ENCODE data around the gene SVIL.
A peak's percentile ranks its signal among the peaks of the same experiment; 100 is the strongest.
"Not testable (repeated sequence)": the region's sequence is repeated elsewhere in the genome, so short reads cannot be mapped to it uniquely, and the experiment has no call there.

The SVIL gene

GRCh38 chr10:29470843-29471543 is 163.8 kb downstream of the SVIL start:
- Mint-ChIP-seq H3K4me3 (no peak overlapping the region), H3K36me3 (ENCODE audit: insufficient read depth) (peaks cover 30% of the 10 kb centered on the region), H3K27me3 (no peaks in the 10 kb centered on the region), H3K9me3 (no peaks in the 10 kb centered on the region), H3K4me1 (ENCODE audit: low read depth in 2 of 2) (peaks cover 0 to 4% of the 10 kb centered on the region in 2 donors), H3K27ac (peak overlapping the region in 1 of 2 donors; percentile 15)
- ATAC-seq (replicated peaks) = no peak
- DNase-seq = no peak

- Mint-ChIP-seq H3K4me1 (ENCODE audit: low read depth in 2 of 2) (peaks cover 0 to 3% of the 10 kb centered on the region in 2 donors), H3K36me3 (ENCODE audit: insufficient read depth) (peaks cover 34% of the 10 kb centered on the region), H3K27me3 (no peaks in the 10 kb centered on the region), H3K9me3 (no peaks in the 10 kb centered on the region), H3K27ac (peak overlapping the region in 1 of 2 donors; percentile 15), H3K4me3 (no peak overlapping the region)
- DNase-seq = no peak
- ATAC-seq (replicated peaks) = no peak
Observed at GRCh38 chr10:29470355-29470705, 164.4 kb downstream of the SVIL start.

GRCh38 chr10:29469481-29470354 is 165.1 kb downstream of the SVIL start:
- H3K27me3 Mint-ChIP-seq = no peaks in the 10 kb centered on the region
- ATAC-seq (replicated peaks) = no peak
- no peak overlapping the region for H3K4me3 Mint-ChIP-seq
- peak overlapping the region; percentile 22 to 59 for H3K27ac Mint-ChIP-seq
- H3K9me3 Mint-ChIP-seq = no peaks in the 10 kb centered on the region
- peaks cover 0 to 2% of the 10 kb centered on the region in 2 donors for H3K4me1 Mint-ChIP-seq (ENCODE audit: low read depth in 2 of 2)
- DNase-seq = no peak
- peaks cover 38% of the 10 kb centered on the region for H3K36me3 Mint-ChIP-seq (ENCODE audit: insufficient read depth)

- Mint-ChIP-seq H3K36me3 (ENCODE audit: insufficient read depth) (peaks cover 29% of the 10 kb centered on the region), H3K27me3 (no peaks in the 10 kb centered on the region), H3K4me1 (ENCODE audit: low read depth in 2 of 2) (no peaks in the 10 kb centered on the region), H3K4me3 (no peak overlapping the region), H3K9me3 (peaks cover 0 to 2% of the 10 kb centered on the region in 2 donors), H3K27ac (peak overlapping the region; percentile 66 to 80)
- DNase-seq (no peak), ATAC-seq (replicated peaks) (no peak)
Observed at GRCh38 chr10:29465384-29465783, 169.4 kb downstream of the SVIL start.

- peaks cover 26% of the 10 kb centered on the region for H3K36me3 Mint-ChIP-seq (ENCODE audit: insufficient read depth)
- not testable (repeated sequence) for DNase-seq; ATAC-seq (replicated peaks); H3K4me3 Mint-ChIP-seq; H3K4me1 Mint-ChIP-seq (ENCODE audit: low read depth in 2 of 2); H3K9me3 Mint-ChIP-seq; H3K27me3 Mint-ChIP-seq
- H3K27ac Mint-ChIP-seq = peak overlapping the region; percentile 66 to 80
Observed at GRCh38 chr10:29464671-29465171, 170.1 kb downstream of the SVIL start.

- Mint-ChIP-seq H3K4me1 (ENCODE audit: low read depth in 2 of 2) (no peaks in the 10 kb centered on the region), H3K36me3 (ENCODE audit: insufficient read depth) (peaks cover 30% of the 10 kb centered on the region), H3K9me3 (peaks cover 0 to 2% of the 10 kb centered on the region in 2 donors), H3K27me3 (no peaks in the 10 kb centered on the region), H3K27ac (no peak overlapping the region), H3K4me3 (no peak overlapping the region)
- no peak for ATAC-seq (replicated peaks)
- no peak for DNase-seq
Observed at GRCh38 chr10:29461042-29461441, 173.7 kb downstream of the SVIL start.

GRCh38 chr10:29458190-29458589 is 176.6 kb downstream of the SVIL start:
- H3K4me1 Mint-ChIP-seq (ENCODE audit: low read depth in 2 of 2); H3K9me3 Mint-ChIP-seq; DNase-seq; H3K4me3 Mint-ChIP-seq; ATAC-seq (replicated peaks); H3K27me3 Mint-ChIP-seq; H3K27ac Mint-ChIP-seq: not testable (repeated sequence)
- H3K36me3 Mint-ChIP-seq (ENCODE audit: insufficient read depth) = peaks cover 19% of the 10 kb centered on the region

GRCh38 chr10:29455095-29455494 is 179.7 kb downstream of the SVIL start:
- Mint-ChIP-seq H3K27ac (no peak overlapping the region), H3K36me3 (ENCODE audit: insufficient read depth) (peaks cover 13% of the 10 kb centered on the region)

GRCh38 chr10:29454250-29454649 is 180.5 kb downstream of the SVIL start:
- Mint-ChIP-seq H3K36me3 (ENCODE audit: insufficient read depth) (peaks cover 7% of the 10 kb centered on the region), H3K4me3 (no peak overlapping the region), H3K9me3 (no peaks in the 10 kb centered on the region), H3K27ac (no peak overlapping the region), H3K4me1 (ENCODE audit: low read depth in 2 of 2) (peaks cover 1% of the 10 kb centered on the region in 2 donors), H3K27me3 (no peaks in the 10 kb centered on the region)
- ATAC-seq (replicated peaks) (no peak), DNase-seq (no peak)

More at GRCh38 chr10:29455095-29455494, 179.7 kb downstream of the SVIL start:
- Mint-ChIP-seq H3K27me3 (no peaks in the 10 kb centered on the region), H3K4me1 (ENCODE audit: low read depth in 2 of 2) (no peaks in the 10 kb centered on the region), H3K9me3 (no peaks in the 10 kb centered on the region), H3K4me3 (no peak overlapping the region)
- DNase-seq (no peak), ATAC-seq (replicated peaks) (no peak)

GRCh38 chr10:29452546-29452945 is 182.2 kb downstream of the SVIL start:
- Mint-ChIP-seq H3K36me3 (ENCODE audit: insufficient read depth) (peaks cover 4% of the 10 kb centered on the region), H3K27me3 (no peaks in the 10 kb centered on the region), H3K4me1 (ENCODE audit: low read depth in 2 of 2) (peaks cover 4 to 6% of the 10 kb centered on the region in 2 donors), H3K27ac (no peak overlapping the region), H3K4me3 (no peak overlapping the region), H3K9me3 (no peaks in the 10 kb centered on the region)
- ATAC-seq (replicated peaks) (no peak), DNase-seq (no peak)

GRCh38 chr10:29451946-29452345 is 182.8 kb downstream of the SVIL start:
- Mint-ChIP-seq H3K9me3 (no peaks in the 10 kb centered on the region), H3K27ac (no peak overlapping the region), H3K27me3 (no peaks in the 10 kb centered on the region), H3K4me1 (ENCODE audit: low read depth in 2 of 2) (peaks cover 4 to 6% of the 10 kb centered on the region in 2 donors), H3K4me3 (no peak overlapping the region), H3K36me3 (ENCODE audit: insufficient read depth) (peaks cover 4% of the 10 kb centered on the region)
- no peak for DNase-seq
- no peak for ATAC-seq (replicated peaks)

GRCh38 chr10:29450405-29450804 is 184.4 kb downstream of the SVIL start:
- Mint-ChIP-seq H3K4me3 (no peak overlapping the region), H3K27me3 (no peaks in the 10 kb centered on the region), H3K27ac (no peak overlapping the region), H3K36me3 (ENCODE audit: insufficient read depth) (peaks cover 4% of the 10 kb centered on the region), H3K9me3 (no peaks in the 10 kb centered on the region), H3K4me1 (ENCODE audit: low read depth in 2 of 2) (peaks cover 4 to 9% of the 10 kb centered on the region in 2 donors)
- no peak for ATAC-seq (replicated peaks)
- no peak for DNase-seq

GRCh38 chr10:29448756-29449592 is 185.8 kb downstream of the SVIL start:
- not testable (repeated sequence) for H3K9me3 Mint-ChIP-seq; H3K4me3 Mint-ChIP-seq; H3K36me3 Mint-ChIP-seq (ENCODE audit: insufficient read depth); H3K27me3 Mint-ChIP-seq; H3K27ac Mint-ChIP-seq
- ATAC-seq (replicated peaks) (peak; percentile 93), DNase-seq (peak; percentile 65 to 71 (median 67))
- peaks cover 4 to 11% of the 10 kb centered on the region in 2 donors for H3K4me1 Mint-ChIP-seq (ENCODE audit: low read depth in 2 of 2)

Measured in effector memory CD8-positive, alpha-beta T cell (primary cell).